ENCODE measurements around the gene OR2L5. TPM values are rescaled to one million over a fixed set of nuclear protein-coding genes. Genes with fewer than 3 reads are reported as not detected.

The OR2L5 gene
- total and polyA plus RNA-seq, 4 donors = 0.09 TPM; not detected in 3

- WGBS = 34% methylated on average over 2 of the region's 2 CpGs
- DNase-seq (ENCODE audit: low spot score) = no peak
- H3K4me1 ChIP-seq (ENCODE audit: control insufficient read depth in 4 of 4, insufficient read depth in 4 of 4, low read length in 3 of 4) = no peaks in the 10 kb centered on the region
- no peak for TF ChIP-seq NR2F2 (IDR thresholded peaks at IDR 0.05)
- TF ChIP-seq MAX (IDR thresholded peaks at IDR 0.05) = no peak
- no peak for TF ChIP-seq GABPA (IDR thresholded peaks at IDR 0.05 in 1 of 2, conservative IDR thresholded peaks at IDR 0.05 in 1 of 2)
- TF ChIP-seq HNF4A (conservative IDR thresholded peaks at IDR 0.05) = no peak
- TF ChIP-seq RXRA (IDR thresholded peaks at IDR 0.05) = no peak
- no peak for TF ChIP-seq FOXA2 (IDR thresholded peaks at IDR 0.05)
- no peak for TF ChIP-seq HNF4G (IDR thresholded peaks at IDR 0.05)
- TF ChIP-seq RAD21 (IDR thresholded peaks at IDR 0.05) = no peak
- H3K27ac ChIP-seq (ENCODE audit: low read depth in 1 of 2, low read length in 2 of 2) = no peak overlapping the region
- H3K9me3 ChIP-seq (ENCODE audit: control insufficient read depth in 4 of 4, low read length in 3 of 4) = peaks cover 0 to 2% (median 0%) of the 10 kb centered on the region in 4 donors
- H3K4me3 ChIP-seq (ENCODE audit: low read depth in 1 of 3, low read length in 3 of 3) = no peak overlapping the region
- H3K9ac ChIP-seq (ENCODE audit: low read depth in 1 of 2, low read length in 2 of 2) = no peak overlapping the region
- H3K36me3 ChIP-seq (ENCODE audit: control insufficient read depth in 4 of 4, insufficient read depth in 3 of 4, low read depth in 1 of 4, low read length in 3 of 4) = no peaks in the 10 kb centered on the region
- H3K27me3 ChIP-seq (ENCODE audit: control insufficient read depth in 4 of 4, insufficient read depth in 4 of 4, low read length in 3 of 4) = no peaks in the 10 kb centered on the region
Measured at GRCh38 chr1:247992986-247993385, 20.5 kb upstream of the OR2L5 start.

DNA sequence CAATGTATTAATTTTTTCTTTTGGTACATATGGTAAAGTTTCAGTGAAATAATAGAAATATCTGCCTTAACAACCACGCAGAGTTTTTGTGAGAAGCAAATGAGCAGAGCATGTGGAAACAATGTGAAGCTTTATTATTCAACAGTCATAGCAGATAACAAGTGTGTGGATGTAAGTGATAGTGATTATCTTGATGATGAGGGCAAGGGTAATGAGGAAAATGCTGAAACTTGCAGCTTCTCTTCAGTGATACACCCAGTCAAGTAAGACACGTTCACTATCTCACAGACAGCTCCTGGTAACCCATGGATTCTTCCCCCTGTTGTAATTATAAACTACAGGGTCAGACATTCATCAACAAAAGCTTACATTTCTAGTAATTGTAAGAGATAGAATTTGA is 14.6 kb upstream of the OR2L5 start:
- no peaks in the 10 kb centered on the region for H3K4me1 ChIP-seq (ENCODE audit: control insufficient read depth in 4 of 4, insufficient read depth in 4 of 4, low read length in 3 of 4)
- WGBS = 36% methylated on average over 2 of the region's 2 CpGs
- no peaks in the 10 kb centered on the region for H3K36me3 ChIP-seq (ENCODE audit: control insufficient read depth in 4 of 4, insufficient read depth in 3 of 4, low read depth in 1 of 4, low read length in 3 of 4)
- H3K9me3 ChIP-seq (ENCODE audit: control insufficient read depth in 4 of 4, low read length in 3 of 4) = no peaks in the 10 kb centered on the region
- H3K27ac ChIP-seq (ENCODE audit: low read depth in 1 of 2, low read length in 2 of 2) = no peak overlapping the region
- DNase-seq (ENCODE audit: low spot score) = no peak
- H3K9ac ChIP-seq (ENCODE audit: low read depth in 1 of 2, low read length in 2 of 2) = no peak overlapping the region
- TF ChIP-seq HNF4G (IDR thresholded peaks at IDR 0.05) (no peak), NR2F2 (IDR thresholded peaks at IDR 0.05) (no peak), YY1 (IDR thresholded peaks at IDR 0.05) (no peak), EGR1 (IDR thresholded peaks at IDR 0.05; ENCODE audit: low read depth in 2 of 2) (no peak), ZBTB33 (IDR thresholded peaks at IDR 0.05) (no peak), MAX (IDR thresholded peaks at IDR 0.05) (no peak), FOXA2 (IDR thresholded peaks at IDR 0.05) (no peak), TAF1 (conservative IDR thresholded peaks at IDR 0.05) (no peak), JUND (IDR thresholded peaks at IDR 0.05) (no peak), FOXA1 (IDR thresholded peaks at IDR 0.05) (no peak), RAD21 (IDR thresholded peaks at IDR 0.05) (no peak), SP1 (IDR thresholded peaks at IDR 0.05) (no peak), HNF4A (conservative IDR thresholded peaks at IDR 0.05) (no peak), REST (IDR thresholded peaks at IDR 0.05) (no peak), GABPA (IDR thresholded peaks at IDR 0.05 in 1 of 2, conservative IDR thresholded peaks at IDR 0.05 in 1 of 2) (no peak), RXRA (IDR thresholded peaks at IDR 0.05) (no peak)
- TF ChIP-seq, protein P1, sequence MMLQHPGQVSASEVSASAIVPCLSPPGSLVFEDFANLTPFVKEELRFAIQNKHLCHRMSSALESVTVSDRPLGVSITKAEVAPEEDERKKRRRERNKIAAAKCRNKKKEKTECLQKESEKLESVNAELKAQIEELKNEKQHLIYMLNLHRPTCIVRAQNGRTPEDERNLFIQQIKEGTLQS (IDR thresholded peaks at IDR 0.05) = no peak
- TF ChIP-seq, protein P2, sequence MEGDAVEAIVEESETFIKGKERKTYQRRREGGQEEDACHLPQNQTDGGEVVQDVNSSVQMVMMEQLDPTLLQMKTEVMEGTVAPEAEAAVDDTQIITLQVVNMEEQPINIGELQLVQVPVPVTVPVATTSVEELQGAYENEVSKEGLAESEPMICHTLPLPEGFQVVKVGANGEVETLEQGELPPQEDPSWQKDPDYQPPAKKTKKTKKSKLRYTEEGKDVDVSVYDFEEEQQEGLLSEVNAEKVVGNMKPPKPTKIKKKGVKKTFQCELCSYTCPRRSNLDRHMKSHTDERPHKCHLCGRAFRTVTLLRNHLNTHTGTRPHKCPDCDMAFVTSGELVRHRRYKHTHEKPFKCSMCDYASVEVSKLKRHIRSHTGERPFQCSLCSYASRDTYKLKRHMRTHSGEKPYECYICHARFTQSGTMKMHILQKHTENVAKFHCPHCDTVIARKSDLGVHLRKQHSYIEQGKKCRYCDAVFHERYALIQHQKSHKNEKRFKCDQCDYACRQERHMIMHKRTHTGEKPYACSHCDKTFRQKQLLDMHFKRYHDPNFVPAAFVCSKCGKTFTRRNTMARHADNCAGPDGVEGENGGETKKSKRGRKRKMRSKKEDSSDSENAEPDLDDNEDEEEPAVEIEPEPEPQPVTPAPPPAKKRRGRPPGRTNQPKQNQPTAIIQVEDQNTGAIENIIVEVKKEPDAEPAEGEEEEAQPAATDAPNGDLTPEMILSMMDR (IDR thresholded peaks at IDR 0.05; ENCODE audit: low read depth, low read length, missing input control) = no peak
- no peak overlapping the region for H3K4me3 ChIP-seq (ENCODE audit: low read depth in 1 of 3, low read length in 3 of 3)
- H3K27me3 ChIP-seq (ENCODE audit: control insufficient read depth in 4 of 4, insufficient read depth in 4 of 4, low read length in 3 of 4) = peaks cover 0 to 2% (median 0%) of the 10 kb centered on the region in 4 donors

Data from liver (tissue), 9 donors.